GM12875 (cell line): ENCODE results near the gene GATAD2A.

ENCODE experiments used
- H3K4me3 ChIP-seq: one replicate; pipeline ENCODE4 v1.5.1; 2011; ENCODE audit warnings: low read depth, low read length, control low read depth
- CTCF ChIP-seq: IDR thresholded peaks from 2 replicates; pipeline ENCODE4 v1.5.1; 2011; ENCODE audit warnings: low read depth, mild to moderate bottlenecking, control low read depth, inconsistent platforms, low read length, moderate library complexity, borderline replicate concordance; ENCODE audit not compliant: insufficient read depth

Gene GATAD2A

DNA sequence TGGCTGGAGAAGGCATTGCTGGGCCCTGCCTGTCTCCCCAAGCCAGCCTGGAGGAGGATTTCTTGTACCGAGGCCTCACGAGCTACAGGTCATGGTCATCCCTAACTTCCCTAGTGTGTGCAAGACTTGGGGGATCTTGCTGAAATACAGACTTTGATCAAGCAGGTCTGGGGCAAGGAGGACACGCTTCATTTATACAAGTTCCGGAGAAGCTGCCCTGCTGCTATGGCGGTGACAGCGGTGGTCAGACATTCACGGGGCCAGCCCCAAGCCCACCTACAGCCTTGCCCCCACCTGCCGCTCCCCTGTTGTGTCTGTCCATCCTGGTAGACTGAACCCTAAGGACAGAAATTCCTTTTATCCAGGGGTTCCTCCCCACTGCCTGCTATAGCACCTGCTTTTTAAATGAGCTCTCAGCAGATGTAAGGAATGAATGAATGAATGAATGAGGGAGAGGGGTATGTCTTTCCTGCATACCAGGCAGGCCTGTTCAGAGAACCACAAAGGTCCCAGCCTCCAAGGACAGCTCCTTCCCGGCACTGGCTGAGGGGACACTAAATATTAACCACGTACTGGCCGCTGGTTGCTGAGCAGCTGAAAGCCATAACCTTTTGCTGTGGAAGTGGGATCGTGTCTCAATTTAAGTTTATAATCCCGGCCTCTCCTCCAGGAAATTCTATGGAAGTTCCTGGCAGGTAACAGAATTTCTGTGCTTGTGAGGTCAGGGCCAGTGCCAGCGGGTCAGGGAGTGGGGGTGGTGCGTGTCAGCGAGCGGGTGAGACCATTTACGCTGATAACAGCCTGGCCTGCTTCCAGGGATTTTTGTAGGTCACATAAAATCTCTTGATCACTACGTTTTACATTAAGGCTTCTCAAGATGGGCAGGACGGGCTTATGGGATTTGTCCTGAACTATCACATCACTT, 82.7 kb downstream of the GATAD2A start:
- no peak overlapping the region for H3K4me3 ChIP-seq
- no peak for TF ChIP-seq CTCF

- H3K4me3 ChIP-seq: no peak overlapping the region
- TF ChIP-seq CTCF: no peak
Observed at GRCh38 chr19:19488875-19489690, 83.6 kb downstream of the GATAD2A start.

DNA sequence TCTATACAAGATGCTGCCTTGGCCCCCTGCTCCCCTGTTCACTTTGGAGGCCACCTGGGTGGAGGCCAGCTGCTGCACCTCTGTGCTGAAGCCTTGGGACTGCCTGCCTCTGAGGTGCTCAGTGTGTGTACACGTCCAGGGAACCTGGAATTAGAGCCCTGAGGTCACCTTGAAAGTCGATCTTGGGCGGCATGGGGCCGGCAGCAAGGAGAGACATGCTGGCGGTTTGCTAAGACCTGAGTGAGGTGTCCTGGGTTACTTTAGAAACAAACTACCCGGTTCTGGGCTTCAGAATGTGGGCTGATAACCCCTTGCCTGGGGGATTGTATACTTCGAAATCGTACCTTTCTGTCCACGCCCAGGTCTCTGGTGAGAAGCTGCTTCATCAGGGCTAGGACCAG, 84.3 kb downstream of the GATAD2A start:
- TF ChIP-seq CTCF: no peak
- H3K4me3 ChIP-seq: no peak overlapping the region

DNA sequence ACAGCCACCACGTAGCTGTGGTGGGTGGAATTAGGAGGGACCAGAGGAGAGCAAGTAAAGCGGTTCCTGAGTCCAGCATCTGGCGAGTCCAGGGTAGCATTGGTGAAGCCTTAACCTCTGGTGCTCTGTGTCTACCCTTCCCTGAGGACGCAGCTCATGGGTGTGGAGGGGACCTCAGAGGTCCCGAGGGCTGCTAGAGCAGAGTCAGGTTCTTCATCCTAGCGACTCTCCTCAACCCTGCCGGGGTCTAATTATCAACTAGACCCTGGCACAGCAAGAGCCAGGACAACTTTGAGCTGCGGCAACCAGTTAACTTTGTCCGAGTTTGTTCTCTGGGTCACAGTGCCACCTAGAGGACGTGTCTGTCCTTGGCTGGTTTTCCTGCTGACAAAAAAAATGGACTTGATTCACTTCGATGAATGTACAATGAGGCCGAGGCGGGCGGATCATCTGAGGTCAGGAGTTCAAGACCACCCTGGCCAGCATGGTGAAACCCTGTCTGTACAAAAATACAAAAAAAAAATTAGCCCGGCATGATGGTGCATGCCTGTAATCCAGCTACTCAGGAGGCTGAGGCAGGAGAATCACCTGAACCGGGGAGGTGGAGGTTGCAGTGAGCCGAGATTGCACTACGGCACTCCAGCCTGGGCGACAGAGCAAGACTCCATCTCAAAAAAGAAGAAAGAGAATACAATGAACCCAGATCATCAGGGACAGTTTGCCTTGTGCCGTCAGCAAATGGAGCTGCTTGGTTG, 84.9 kb downstream of the GATAD2A start:
- H3K4me3 ChIP-seq: no peak overlapping the region
- peak; percentile 72 for TF ChIP-seq CTCF

DNA sequence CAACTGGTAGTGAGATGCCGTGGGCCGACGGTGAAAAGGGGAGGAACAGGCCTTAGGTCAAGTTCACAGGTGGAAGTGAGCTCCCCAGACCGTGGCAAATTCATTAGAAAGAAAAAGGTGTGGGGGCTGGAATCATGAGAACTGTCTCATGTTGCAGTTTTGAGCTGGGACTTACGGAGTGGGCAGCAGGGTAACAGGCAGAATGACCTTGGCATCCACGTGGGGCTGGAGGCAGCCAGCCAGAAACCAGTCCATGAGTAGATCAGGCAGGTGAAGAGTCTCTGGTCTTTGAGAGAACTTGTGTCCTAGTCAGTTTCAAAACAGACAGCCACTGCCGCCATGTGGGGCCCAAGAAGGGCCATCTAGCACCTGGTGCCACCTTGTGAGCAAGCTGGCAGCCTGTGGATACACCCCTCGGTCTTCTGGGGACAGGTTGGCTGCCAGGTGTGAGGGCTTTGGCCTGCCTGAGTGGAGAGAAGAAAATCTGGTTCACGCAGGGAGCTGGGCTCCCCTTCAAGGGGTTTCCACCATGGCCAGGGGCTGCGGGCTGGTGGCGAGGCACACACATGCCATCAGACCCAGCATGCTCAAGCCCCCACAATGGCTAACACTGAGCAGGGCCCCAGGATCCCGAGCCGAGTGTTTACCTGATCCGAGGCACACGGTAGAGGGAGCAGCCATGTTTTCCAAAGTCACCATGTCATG, 86.0 kb downstream of the GATAD2A start:
- no peak overlapping the region for H3K4me3 ChIP-seq
- TF ChIP-seq CTCF: no peak

DNA sequence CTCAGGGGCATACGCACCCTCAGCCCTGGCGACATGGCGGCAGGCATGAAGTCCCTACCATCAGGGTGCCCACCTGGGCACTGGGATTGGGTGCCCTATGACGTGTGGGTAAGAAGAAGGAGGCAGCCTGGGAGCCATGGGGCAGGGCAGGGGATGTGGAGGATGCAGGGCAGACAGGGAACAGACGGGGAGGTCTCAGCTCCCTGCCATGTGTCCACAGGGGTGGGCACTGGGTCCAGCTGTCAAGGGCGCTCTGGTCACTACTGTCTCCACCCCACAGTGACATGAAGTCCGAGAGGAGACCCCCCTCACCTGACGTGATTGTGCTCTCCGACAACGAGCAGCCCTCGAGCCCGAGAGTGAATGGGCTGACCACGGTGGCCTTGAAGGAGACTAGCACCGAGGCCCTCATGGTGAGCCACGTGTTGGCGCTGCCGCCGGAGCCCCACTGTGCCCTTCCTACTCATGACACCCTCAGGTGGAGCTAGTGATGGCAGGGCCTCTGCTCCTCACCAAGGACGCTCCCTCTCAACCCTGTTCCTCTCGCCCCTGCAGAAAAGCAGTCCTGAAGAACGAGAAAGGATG, 86.6 kb downstream of the GATAD2A start:
- no peak overlapping the region for H3K4me3 ChIP-seq
- TF ChIP-seq CTCF: no peak
